ENCODE data around the gene TLE4. TPM values are rescaled to one million over a fixed set of nuclear protein-coding genes. Genes with fewer than 3 reads are reported as not detected.

TLE4 gene
- total and polyA plus RNA-seq, 2 of the 4 experiments (the other 2 are of a cell fraction): 68.0 to 78.1 TPM

- Histone ChIP-seq H3K18ac (ENCODE audit: low read depth, low read length) (no peak overlapping the region), H2BK120ac (ENCODE audit: low read depth, low read length) (no peak overlapping the region), H3K14ac (replicated peaks; ENCODE audit: low read depth, low read length) (no peak overlapping the region), H3K4me2 (ENCODE audit: low read depth, low read length) (no peak overlapping the region), H2BK15ac (ENCODE audit: low read depth, low read length) (no peak overlapping the region), H3K23ac (ENCODE audit: low read depth, low read length) (no peak overlapping the region), H3K27ac (ENCODE audit: insufficient read depth, low read length) (no peak overlapping the region), H3K4me3 (ENCODE audit: insufficient read depth, low read depth, low read length) (no peak overlapping the region), H3K4me1 (ENCODE audit: control insufficient read depth, insufficient read depth, low read length) (no peaks in the 10 kb centered on the region), H3K27me3 (ENCODE audit: control insufficient read depth, insufficient read depth, low read length) (no peaks in the 10 kb centered on the region), H2BK20ac (ENCODE audit: low read depth, low read length) (no peak overlapping the region), H3K36me3 (ENCODE audit: control insufficient read depth, insufficient read depth, low read length) (peaks cover 34% of the 10 kb centered on the region), H4K20me1 (ENCODE audit: insufficient read depth, low read length) (no peaks in the 10 kb centered on the region), H2AK9ac (replicated peaks; ENCODE audit: low read depth, low read length, poor library complexity) (no peak overlapping the region), H3K56ac (ENCODE audit: extremely low read depth, insufficient read depth, low read length) (no peak overlapping the region), H3K9me1 (ENCODE audit: insufficient read depth, low read length) (peaks cover 3% of the 10 kb centered on the region), H2AFZ (replicated peaks; ENCODE audit: low read length, poor library complexity) (no peak overlapping the region), H3K79me1 (ENCODE audit: low read depth in 1 of 2, low read length in 2 of 2) (peaks cover 0 to 10% of the 10 kb centered on the region in 2 experiments; a peak in 3 of 4 replicates), H3K9me3 (ENCODE audit: control insufficient read depth, insufficient read depth, low read length) (no peaks in the 10 kb centered on the region), H3K4ac (ENCODE audit: low read depth, low read length) (no peak overlapping the region), H4K8ac (ENCODE audit: low read depth in 2 of 2, low read length in 2 of 2) (no peak overlapping the region), H4K91ac (ENCODE audit: insufficient read depth, low read depth, low read length) (no peak overlapping the region), H4K5ac (ENCODE audit: low read depth, low read length) (no peak overlapping the region), H2AK5ac (ENCODE audit: low read depth, low read length) (no peak overlapping the region), H3K9ac (ENCODE audit: low read depth, low read length) (no peak overlapping the region), H2BK5ac (ENCODE audit: low read depth, low read length, poor library complexity, severe bottlenecking) (no peak overlapping the region)
- TF ChIP-seq POLR2A (IDR thresholded peaks at IDR 0.05; ENCODE audit: low read depth, low read length) (no peak), CTCF (conservative IDR thresholded peaks at IDR 0.05; ENCODE audit: low read depth, low read length) (no peak), RCOR1 (IDR thresholded peaks at IDR 0.05; ENCODE audit: insufficient replicate concordance, low read length) (no peak), RFX5 (IDR thresholded peaks at IDR 0.05; ENCODE audit: low read depth, low read length) (no peak), SMC3 (IDR thresholded peaks at IDR 0.05; ENCODE audit: low read depth, low read length) (no peak), MAZ (IDR thresholded peaks at IDR 0.05; ENCODE audit: borderline replicate concordance, low read depth, low read length) (no peak), MXI1 (IDR thresholded peaks at IDR 0.05; ENCODE audit: borderline replicate concordance, low read depth, low read length) (no peak), NFE2L2 (IDR thresholded peaks at IDR 0.05; ENCODE audit: low read depth, low read length) (no peak), CEBPB (IDR thresholded peaks at IDR 0.05; ENCODE audit: low read depth, low read length) (no peak), RAD21 (IDR thresholded peaks at IDR 0.05; ENCODE audit: low read length) (no peak), CHD1 (IDR thresholded peaks at IDR 0.05; ENCODE audit: low read depth, low read length) (no peak), MAFK (IDR thresholded peaks at IDR 0.05; ENCODE audit: low read depth, low read length) (no peak), BHLHE40 (IDR thresholded peaks at IDR 0.05; ENCODE audit: low read depth, low read length) (no peak), FOS (IDR thresholded peaks at IDR 0.05; ENCODE audit: low read depth, low read length) (no peak)
- TF ChIP-seq, protein P1, sequence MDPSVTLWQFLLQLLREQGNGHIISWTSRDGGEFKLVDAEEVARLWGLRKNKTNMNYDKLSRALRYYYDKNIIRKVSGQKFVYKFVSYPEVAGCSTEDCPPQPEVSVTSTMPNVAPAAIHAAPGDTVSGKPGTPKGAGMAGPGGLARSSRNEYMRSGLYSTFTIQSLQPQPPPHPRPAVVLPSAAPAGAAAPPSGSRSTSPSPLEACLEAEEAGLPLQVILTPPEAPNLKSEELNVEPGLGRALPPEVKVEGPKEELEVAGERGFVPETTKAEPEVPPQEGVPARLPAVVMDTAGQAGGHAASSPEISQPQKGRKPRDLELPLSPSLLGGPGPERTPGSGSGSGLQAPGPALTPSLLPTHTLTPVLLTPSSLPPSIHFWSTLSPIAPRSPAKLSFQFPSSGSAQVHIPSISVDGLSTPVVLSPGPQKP (IDR thresholded peaks at IDR 0.05; ENCODE audit: borderline replicate concordance, low read depth, low read length): no peak
- TF ChIP-seq, protein P2, sequence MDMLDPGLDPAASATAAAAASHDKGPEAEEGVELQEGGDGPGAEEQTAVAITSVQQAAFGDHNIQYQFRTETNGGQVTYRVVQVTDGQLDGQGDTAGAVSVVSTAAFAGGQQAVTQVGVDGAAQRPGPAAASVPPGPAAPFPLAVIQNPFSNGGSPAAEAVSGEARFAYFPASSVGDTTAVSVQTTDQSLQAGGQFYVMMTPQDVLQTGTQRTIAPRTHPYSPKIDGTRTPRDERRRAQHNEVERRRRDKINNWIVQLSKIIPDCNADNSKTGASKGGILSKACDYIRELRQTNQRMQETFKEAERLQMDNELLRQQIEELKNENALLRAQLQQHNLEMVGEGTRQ (IDR thresholded peaks at IDR 0.05; ENCODE audit: low read depth, low read length): no peak
- POLR2A ChIA-PET (ENCODE audit: unreplicated experiment): no interaction called here
- intact Hi-C loops (cut with micrococcal nuclease) (no loop called here), in situ Hi-C loops (cut with MboI; ENCODE audit: low sequenced_read_pairs) (no loop called here), dilution Hi-C loops (cut with HindIII; ENCODE audit: low sequenced_read_pairs, unreplicated experiment) (no loop called here)
- DNase-seq (no peak), ATAC-seq (ENCODE audit: low read depth) (no peak)
- WGBS, 2 experiments (ENCODE audit: extremely low coverage in 2 of 2, insufficient read length in 1 of 2): 98% methylated on average over 10 of the region's 13 CpGs; no CpG with 5 or more reads in 1 of the 2 experiments
- CTCF ChIA-PET: no interaction called here
- no TSS peak for BruUV-seq (replicated peaks)
These were observed 136.8 kb downstream of the TLE4 start for GRCh38 chr9:79708541-79708940.

All from IMR-90 (cell line).